ENCODE results near the gene NRBF2. TPM values are rescaled to one million over a fixed set of nuclear protein-coding genes. Genes with fewer than 3 reads are reported as not detected.

Gene NRBF2
- total RNA-seq, 1 experiment from 2014 or later, result 24.9 TPM

DNA sequence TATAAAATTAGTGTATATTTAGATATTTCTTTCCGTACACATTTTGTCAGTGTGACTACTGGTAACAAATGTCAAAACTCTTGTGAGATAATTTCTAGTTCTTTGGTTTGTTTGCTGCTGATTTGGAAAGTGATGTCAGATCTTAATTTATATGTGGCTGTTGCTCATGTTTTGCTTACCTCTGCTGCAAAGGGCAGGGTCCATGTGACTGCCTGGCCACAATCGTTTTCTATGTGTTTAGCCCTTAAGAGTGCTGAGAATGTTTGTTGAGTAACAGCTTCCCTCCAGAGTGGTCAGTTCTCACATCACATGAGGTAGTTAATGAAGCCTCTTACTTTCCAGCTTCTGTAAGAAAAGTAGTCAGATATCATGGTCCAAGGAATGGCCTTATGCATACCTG, 4.2 kb downstream of the NRBF2 start:
- TF ChIP-seq, protein P1, sequence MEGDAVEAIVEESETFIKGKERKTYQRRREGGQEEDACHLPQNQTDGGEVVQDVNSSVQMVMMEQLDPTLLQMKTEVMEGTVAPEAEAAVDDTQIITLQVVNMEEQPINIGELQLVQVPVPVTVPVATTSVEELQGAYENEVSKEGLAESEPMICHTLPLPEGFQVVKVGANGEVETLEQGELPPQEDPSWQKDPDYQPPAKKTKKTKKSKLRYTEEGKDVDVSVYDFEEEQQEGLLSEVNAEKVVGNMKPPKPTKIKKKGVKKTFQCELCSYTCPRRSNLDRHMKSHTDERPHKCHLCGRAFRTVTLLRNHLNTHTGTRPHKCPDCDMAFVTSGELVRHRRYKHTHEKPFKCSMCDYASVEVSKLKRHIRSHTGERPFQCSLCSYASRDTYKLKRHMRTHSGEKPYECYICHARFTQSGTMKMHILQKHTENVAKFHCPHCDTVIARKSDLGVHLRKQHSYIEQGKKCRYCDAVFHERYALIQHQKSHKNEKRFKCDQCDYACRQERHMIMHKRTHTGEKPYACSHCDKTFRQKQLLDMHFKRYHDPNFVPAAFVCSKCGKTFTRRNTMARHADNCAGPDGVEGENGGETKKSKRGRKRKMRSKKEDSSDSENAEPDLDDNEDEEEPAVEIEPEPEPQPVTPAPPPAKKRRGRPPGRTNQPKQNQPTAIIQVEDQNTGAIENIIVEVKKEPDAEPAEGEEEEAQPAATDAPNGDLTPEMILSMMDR (IDR thresholded peaks at IDR 0.05; ENCODE audit: unreplicated experiment), result no peak
- no TSS peak for BruUV-seq (replicated peaks)
- H3K4me3 Mint-ChIP-seq (ENCODE audit: low read depth, unreplicated experiment), result no peak overlapping the region
- H3K9me3 Mint-ChIP-seq (ENCODE audit: low read depth, unreplicated experiment), result no peaks in the 10 kb centered on the region
- intact Hi-C loops (cut with micrococcal nuclease; ENCODE audit: unreplicated experiment), result no loop called here
- H3K27ac Mint-ChIP-seq (ENCODE audit: unreplicated experiment), result no peak overlapping the region
- no peak for DNase-seq
- no peaks in the 10 kb centered on the region for H3K27me3 Mint-ChIP-seq (ENCODE audit: unreplicated experiment)
- peaks cover 26% of the 10 kb centered on the region for H3K36me3 Mint-ChIP-seq (ENCODE audit: insufficient read depth, unreplicated experiment)
- CTCF ChIA-PET, result no interaction called here
- no peaks in the 10 kb centered on the region for H3K4me1 Mint-ChIP-seq (ENCODE audit: low read depth, unreplicated experiment)

DNA sequence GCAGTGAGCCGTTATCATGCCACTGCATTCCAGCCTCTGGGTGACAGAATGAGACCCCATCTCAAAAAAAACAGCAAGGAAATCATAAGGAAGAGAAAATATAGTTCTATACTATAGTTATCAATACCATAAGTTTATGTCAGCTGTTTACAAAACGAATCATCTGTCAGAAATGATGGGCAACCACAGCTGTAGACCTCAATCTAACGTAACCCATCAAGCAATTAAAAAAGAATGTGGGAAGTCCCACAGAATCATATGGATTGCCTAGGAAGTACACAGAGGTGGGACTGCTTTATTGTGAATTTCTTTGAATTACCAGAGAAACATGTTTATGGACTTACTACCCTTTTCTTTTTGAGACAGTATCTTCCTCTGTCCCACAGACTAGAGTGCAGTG, 6.9 kb downstream of the NRBF2 start:
- H3K27me3 Mint-ChIP-seq (ENCODE audit: unreplicated experiment), result no peaks in the 10 kb centered on the region
- CTCF ChIA-PET, result no interaction called here
- H3K27ac Mint-ChIP-seq (ENCODE audit: unreplicated experiment), result no peak overlapping the region
- peaks cover 5% of the 10 kb centered on the region for H3K36me3 Mint-ChIP-seq (ENCODE audit: insufficient read depth, unreplicated experiment)
- no peak overlapping the region for H3K4me3 Mint-ChIP-seq (ENCODE audit: low read depth, unreplicated experiment)
- BruUV-seq (replicated peaks), result no TSS peak
- TF ChIP-seq, protein P1 (IDR thresholded peaks at IDR 0.05; ENCODE audit: unreplicated experiment), result no peak
- no peaks in the 10 kb centered on the region for H3K9me3 Mint-ChIP-seq (ENCODE audit: low read depth, unreplicated experiment)
- DNase-seq, result no peak
- intact Hi-C loops (cut with micrococcal nuclease; ENCODE audit: unreplicated experiment), result no loop called here
- H3K4me1 Mint-ChIP-seq (ENCODE audit: low read depth, unreplicated experiment), result no peaks in the 10 kb centered on the region

DNA sequence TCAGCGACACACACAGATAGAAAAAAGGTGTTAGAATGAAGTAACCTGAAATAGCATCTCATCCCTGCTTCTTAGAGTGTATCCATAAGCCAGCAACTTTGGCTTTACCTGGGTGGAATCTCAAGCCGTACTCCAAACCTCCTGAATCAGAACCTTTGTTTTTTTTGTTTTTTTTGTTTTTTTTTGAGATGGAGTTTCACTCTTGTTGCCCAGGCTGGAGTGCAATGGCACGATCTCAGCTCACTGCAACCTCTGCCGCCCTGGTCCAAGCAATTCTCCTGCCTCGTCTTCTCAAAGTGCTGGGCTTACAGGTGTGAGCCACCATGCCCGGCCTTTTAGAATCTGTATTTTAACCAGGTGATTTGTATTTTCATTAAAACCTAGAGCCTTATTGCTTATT, 9.0 kb downstream of the NRBF2 start:
- TF ChIP-seq, protein P1 (IDR thresholded peaks at IDR 0.05; ENCODE audit: unreplicated experiment), result no peak
- Mint-ChIP-seq H3K36me3 (ENCODE audit: insufficient read depth, unreplicated experiment) (peaks cover 5% of the 10 kb centered on the region), H3K9me3 (ENCODE audit: low read depth, unreplicated experiment) (no peaks in the 10 kb centered on the region), H3K4me1 (ENCODE audit: low read depth, unreplicated experiment) (no peaks in the 10 kb centered on the region), H3K4me3 (ENCODE audit: low read depth, unreplicated experiment) (no peak overlapping the region), H3K27me3 (ENCODE audit: unreplicated experiment) (no peaks in the 10 kb centered on the region), H3K27ac (ENCODE audit: unreplicated experiment) (no peak overlapping the region)
- intact Hi-C loops (cut with micrococcal nuclease; ENCODE audit: unreplicated experiment), result no loop called here
- BruUV-seq (replicated peaks), result no TSS peak
- CTCF ChIA-PET, result interaction anchor here (0.6 to 1.1 kb wide), 3 partner anchors 18 to 518 kb away, joined by 3 to 5 read pairs (median 4); no protein-coding TSS in a partner anchor
- no peak for DNase-seq

DNA sequence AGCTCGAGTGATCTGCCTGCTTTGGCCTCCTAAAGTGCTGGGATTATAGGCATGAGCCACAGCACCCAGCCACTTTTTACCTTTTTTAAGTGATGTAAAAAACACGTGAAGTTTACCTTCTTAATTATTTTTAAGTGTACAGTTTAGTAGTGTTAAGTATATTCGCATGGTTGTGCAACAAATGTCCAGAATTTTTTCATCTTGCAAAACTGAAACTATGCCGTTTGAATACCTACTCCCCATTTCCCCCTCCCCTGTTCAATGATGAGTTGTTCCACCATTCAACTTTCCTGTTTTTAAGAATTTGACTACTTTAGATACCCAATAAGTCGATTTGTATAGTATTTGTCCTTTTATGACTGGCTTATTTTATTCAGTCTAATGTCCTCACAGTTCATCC, 10.9 kb downstream of the NRBF2 start:
- Mint-ChIP-seq H3K9me3 (ENCODE audit: low read depth, unreplicated experiment) (no peaks in the 10 kb centered on the region), H3K4me3 (ENCODE audit: low read depth, unreplicated experiment) (no peak overlapping the region), H3K4me1 (ENCODE audit: low read depth, unreplicated experiment) (no peaks in the 10 kb centered on the region), H3K27me3 (ENCODE audit: unreplicated experiment) (no peaks in the 10 kb centered on the region), H3K27ac (ENCODE audit: unreplicated experiment) (no peak overlapping the region), H3K36me3 (ENCODE audit: insufficient read depth, unreplicated experiment) (peaks cover 10% of the 10 kb centered on the region)
- no peak for DNase-seq
- CTCF ChIA-PET, result interaction anchor here (0.7 kb wide), 3 partner anchors 9 to 485 kb away, joined by 3 to 6 read pairs (median 4); no protein-coding TSS in a partner anchor
- intact Hi-C loops (cut with micrococcal nuclease; ENCODE audit: unreplicated experiment), result no loop called here
- BruUV-seq (replicated peaks), result no TSS peak
- TF ChIP-seq, protein P1 (IDR thresholded peaks at IDR 0.05; ENCODE audit: unreplicated experiment), result no peak

Measured in Calu3 (cell line).